ENCODE data around the gene HIF1A. TPM values are rescaled to one million over a fixed set of nuclear protein-coding genes. Genes with fewer than 3 reads are reported as not detected.
A peak's percentile ranks its signal among the peaks of the same experiment; 100 is the strongest.

Gene HIF1A
- total and polyA plus RNA-seq, 10 of the 15 experiments (the other 5 are each of a cell fraction or from before 2014, with no cell fraction given): 18.3 to 97.0 (median 75.3) TPM

DNA sequence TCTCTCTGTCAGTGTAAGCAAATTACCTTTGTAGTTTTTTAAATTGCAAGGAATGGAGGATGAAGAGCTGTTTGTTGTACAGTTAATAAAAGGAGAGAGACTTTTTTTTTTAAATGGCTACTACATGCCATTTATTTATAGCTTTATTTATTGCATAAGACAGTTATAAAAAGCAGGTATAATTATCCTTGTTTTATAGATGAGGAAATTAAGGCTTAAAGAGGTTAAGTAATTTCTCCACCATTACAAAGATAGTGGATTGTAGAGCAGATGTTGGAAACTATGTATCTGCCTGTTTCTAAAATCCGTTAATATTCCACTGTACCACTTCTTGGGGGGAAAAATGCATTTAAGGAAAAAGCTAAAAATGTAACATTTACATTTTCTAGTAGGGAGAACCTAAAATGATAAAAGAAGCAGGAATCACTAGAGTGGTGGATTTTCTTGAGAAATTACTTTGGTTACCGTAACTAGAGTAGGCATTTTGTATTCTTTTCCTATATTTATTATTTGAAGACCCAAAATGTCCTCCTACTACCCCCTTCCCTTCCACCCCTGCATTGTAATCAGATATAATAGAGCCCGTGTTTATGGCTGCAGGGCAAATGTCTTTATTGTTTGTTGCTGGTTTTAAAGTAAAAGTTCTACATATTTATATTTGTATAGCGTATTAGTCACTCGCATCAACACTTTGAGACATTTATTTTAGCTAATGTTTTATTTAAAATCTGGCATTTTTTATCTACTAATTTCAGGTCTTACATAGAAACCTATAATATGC lies 69.2 kb downstream of the HIF1A start (continued):
- no peak for TF ChIP-seq HDGF (IDR thresholded peaks at IDR 0.05)
- TF ChIP-seq RBBP5 (conservative IDR thresholded peaks at IDR 0.05): no peak
- no peak for TF ChIP-seq BRCA1 (IDR thresholded peaks at IDR 0.05; ENCODE audit: low read depth, low read length)
- no peak for TF ChIP-seq DPF2 (IDR thresholded peaks at IDR 0.05)
- TF ChIP-seq, protein P1, sequence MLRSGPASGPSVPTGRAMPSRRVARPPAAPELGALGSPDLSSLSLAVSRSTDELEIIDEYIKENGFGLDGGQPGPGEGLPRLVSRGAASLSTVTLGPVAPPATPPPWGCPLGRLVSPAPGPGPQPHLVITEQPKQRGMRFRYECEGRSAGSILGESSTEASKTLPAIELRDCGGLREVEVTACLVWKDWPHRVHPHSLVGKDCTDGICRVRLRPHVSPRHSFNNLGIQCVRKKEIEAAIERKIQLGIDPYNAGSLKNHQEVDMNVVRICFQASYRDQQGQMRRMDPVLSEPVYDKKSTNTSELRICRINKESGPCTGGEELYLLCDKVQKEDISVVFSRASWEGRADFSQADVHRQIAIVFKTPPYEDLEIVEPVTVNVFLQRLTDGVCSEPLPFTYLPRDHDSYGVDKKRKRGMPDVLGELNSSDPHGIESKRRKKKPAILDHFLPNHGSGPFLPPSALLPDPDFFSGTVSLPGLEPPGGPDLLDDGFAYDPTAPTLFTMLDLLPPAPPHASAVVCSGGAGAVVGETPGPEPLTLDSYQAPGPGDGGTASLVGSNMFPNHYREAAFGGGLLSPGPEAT (IDR thresholded peaks at IDR 0.05; ENCODE audit: low read depth): no peak
- no peak for TF ChIP-seq SMC3 (IDR thresholded peaks at IDR 0.05; ENCODE audit: borderline replicate concordance, low read length)
- TF ChIP-seq NBN (IDR thresholded peaks at IDR 0.05): no peak

DNA sequence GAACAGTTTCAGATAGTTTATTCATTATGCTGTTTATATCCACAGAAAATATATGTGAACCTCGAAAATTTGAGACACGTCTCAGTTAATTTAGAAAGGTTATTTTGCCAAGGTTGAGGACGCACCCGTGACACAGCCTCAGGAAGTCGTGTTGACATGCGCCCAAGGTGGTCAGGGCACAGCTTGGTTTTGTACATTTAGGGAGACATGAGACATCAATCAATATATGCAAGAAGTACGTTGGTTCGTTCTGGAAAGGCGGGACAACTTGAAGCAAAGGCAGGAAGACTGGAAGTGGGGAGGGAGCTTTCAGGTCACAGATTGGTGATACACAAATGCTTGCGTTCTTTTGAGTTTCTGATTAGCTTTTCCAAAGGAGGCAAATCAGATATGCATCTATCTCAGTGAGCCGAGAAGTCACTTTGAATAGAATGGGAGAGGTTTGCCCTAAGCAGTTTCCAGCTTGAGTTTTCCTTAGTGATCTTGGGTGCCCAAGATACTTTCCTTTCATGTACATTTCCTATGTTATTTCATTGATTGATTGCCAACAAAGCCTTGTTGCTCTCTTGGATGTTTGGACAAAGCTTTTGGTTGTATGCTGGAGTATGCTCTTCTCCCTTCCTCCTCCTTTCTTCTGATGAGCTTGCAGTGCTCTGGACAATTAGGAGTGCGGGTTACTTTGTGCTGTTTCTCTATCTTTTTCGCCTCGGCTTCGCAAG lies 70.1 kb downstream of the HIF1A start:
- ChIA-PET CTCF (interaction anchor here (1.0 to 1.5 kb wide), 4 partner anchors 16 to 76 kb away, joined by 3 to 7 read pairs (median 5); no protein-coding TSS in a partner anchor), SMC1A (ENCODE audit: uncharacterized antibody, unreplicated experiment) (interaction anchor here (0.6 to 6.8 kb wide), 12 partner anchors 8 to 473 kb away, joined by 3 to 122 read pairs (median 4); no protein-coding TSS in a partner anchor), POLR2A (interaction anchor here (0.9 to 9.8 kb wide), 4 partner anchors 16 to 71 kb away, joined by 3 to 130 read pairs (median 3); no protein-coding TSS in a partner anchor), RAD21 (ENCODE audit: unreplicated experiment) (interaction anchor here (1.0 to 6.5 kb wide), 4 partner anchors 16 to 72 kb away, joined by 3 to 102 read pairs (median 9); no protein-coding TSS in a partner anchor)
- no peaks in the 10 kb centered on the region; the same call in 1 of the 2 replicates for H3K4me1 ChIP-seq (ENCODE audit: control insufficient read depth, insufficient read depth, low read length)
- DNase-seq (ENCODE audit: low read depth, low spot score): no peak
- H3K9me3 ChIP-seq (replicated peaks; ENCODE audit: control insufficient read depth, insufficient read depth, low read length): no peaks in the 10 kb centered on the region
- WGBS (ENCODE audit: insufficient coverage, insufficient replicate concordance, low lambda C conversion rate, missing lambda C conversion rate): 90% methylated on average over 15 of the region's 15 CpGs
- BruUV-seq (replicated peaks): no TSS peak
- ATAC-seq: no peak
- peaks cover 1 to 3% of the 10 kb centered on the region in 2 experiments; a peak in 2 of 4 replicates for H3K36me3 ChIP-seq (ENCODE audit: control insufficient read depth in 2 of 2, insufficient read depth in 2 of 2, low read length in 1 of 2)
- H3K79me2 ChIP-seq (ENCODE audit: control insufficient read depth, insufficient read depth, low read length): peaks cover 40% of the 10 kb centered on the region
- in situ Hi-C loops (cut with MboI): no loop called here
- TF ChIP-seq SMC3 (IDR thresholded peaks at IDR 0.05; ENCODE audit: borderline replicate concordance, low read length) (no peak), YY1 (IDR thresholded peaks at IDR 0.05; ENCODE audit: low read depth, low read length) (no peak), MTA3 (IDR thresholded peaks at IDR 0.05; ENCODE audit: borderline replicate concordance, low read length) (no peak), TCF7 (IDR thresholded peaks at IDR 0.05; ENCODE audit: borderline replicate concordance) (no peak), BRCA1 (IDR thresholded peaks at IDR 0.05; ENCODE audit: low read depth, low read length) (no peak)
- peak overlapping the region; percentile 53 for H3K4me2 ChIP-seq (ENCODE audit: control insufficient read depth, insufficient read depth)
- H3K27ac ChIP-seq (ENCODE audit: control insufficient read depth, insufficient read depth): no peak overlapping the region
- no peaks in the 10 kb centered on the region for H3K27me3 ChIP-seq (replicated peaks in 1 of 2; ENCODE audit: control insufficient read depth in 2 of 2, insufficient read depth in 2 of 2, low read length in 1 of 2)
- H3K9ac ChIP-seq (ENCODE audit: control insufficient read depth, insufficient read depth, low read length): no peak overlapping the region
- H3K4me3 ChIP-seq: peak overlapping the region; percentile 53; the same call in 1 of the 2 replicates
- no peak overlapping the region for H2AFZ ChIP-seq (ENCODE audit: control insufficient read depth, low read depth, low read length)
- H4K20me1 ChIP-seq (ENCODE audit: control insufficient read depth, insufficient read depth): no peaks in the 10 kb centered on the region
- no peak for FAIRE-seq
- intact Hi-C loops (cut with micrococcal nuclease; ENCODE audit: unreplicated experiment): no loop called here

All from GM12878 (cell line).